Activated naive CD8-positive, alpha-beta T cell treated with anti-CD3 and anti-CD28 coated beads, Interleukin-2, amount 10 ng/mL, durations not matched to agents 7 days and 5 days (primary cell): ENCODE measurements around the gene AHDC1. TPM values are rescaled to one million over a fixed set of nuclear protein-coding genes. Genes with fewer than 3 reads are reported as not detected.
"Not testable (repeated sequence)": the region's sequence is repeated elsewhere in the genome, so short reads cannot be mapped to it uniquely, and the experiment has no call there.

Source experiments
- ATAC-seq: fragments of 150-1000 bp; cut with Tn5 transposase; one replicate; pipeline ENCODE4 v1.10.0; 2021; ENCODE audit warnings: low read depth, moderate library complexity
- POLR2A ChIA-PET: fragments of 350-600 bp; sonication (Branson Sonifier 250); formaldehyde crosslinking; loops from one replicate; lab custom pipeline; 2021; ENCODE audit warnings: antibody characterized with exemption; lab: Charles Lee
- DNase-seq: peaks from one replicate; pipeline ENCODE4 v3.0.0; 2021
- H3K27ac Mint-ChIP-seq: one replicate; pipeline ENCODE4 v1.8.0; 2022; ENCODE audit warnings: mild to moderate bottlenecking, mixed read lengths
- H3K27me3 Mint-ChIP-seq: one replicate; pipeline ENCODE4 v1.8.0; 2022; ENCODE audit warnings: mild to moderate bottlenecking, moderate library complexity, mixed read lengths
- H3K36me3 Mint-ChIP-seq: one replicate; pipeline ENCODE4 v1.8.0; 2021; ENCODE audit warnings: mild to moderate bottlenecking, mixed read lengths
- H3K4me1 Mint-ChIP-seq: one replicate; pipeline ENCODE4 v1.8.0; 2021; ENCODE audit warnings: mixed read lengths
- H3K4me3 Mint-ChIP-seq: one replicate; pipeline ENCODE4 v1.8.0; 2022; ENCODE audit warnings: mild to moderate bottlenecking, moderate library complexity, mixed read lengths
- H3K9me3 Mint-ChIP-seq: one replicate; pipeline ENCODE4 v1.8.0; 2021; ENCODE audit warnings: mixed read lengths
- total RNA-seq, 2 experiments: library from RNA; stranded (reverse); gene quantifications; one replicate each; pipeline ENCODE4 v1.2.3, GENCODE V29; 2021

The AHDC1 gene
- total RNA-seq, 2 experiments from 2014 or later, result 21.6 to 22.2 TPM

DNA sequence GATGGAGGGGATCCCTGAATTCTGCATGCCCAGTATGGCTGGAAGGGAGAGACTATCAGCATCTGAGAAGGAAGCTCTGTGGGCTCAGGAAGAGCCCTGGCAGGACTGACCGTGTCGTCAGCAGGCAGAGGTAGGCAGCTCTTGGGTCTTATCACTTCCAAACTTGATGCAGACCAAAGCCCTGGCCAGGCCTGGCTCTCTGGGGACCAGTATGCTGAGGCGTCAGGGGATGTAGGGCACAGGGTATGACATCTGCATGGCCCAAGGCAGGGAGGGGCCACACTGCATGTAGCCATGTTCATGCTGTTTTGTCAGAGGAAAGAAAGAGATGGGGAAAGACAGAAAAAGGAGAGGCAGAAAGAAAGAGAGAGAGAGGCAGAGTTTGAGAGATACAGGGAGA lies 24.8 kb upstream of the AHDC1 start:
- POLR2A ChIA-PET, result interaction anchor here (1.4 to 1.8 kb wide), 3 partner anchors 11 to 43 kb away, joined by 3 to 11 read pairs (median 8); partner anchors contain the start of gene IFI6
- Mint-ChIP-seq H3K27me3 (peaks cover 7% of the 10 kb centered on the region), H3K9me3 (no peaks in the 10 kb centered on the region), H3K4me1 (peaks cover 47% of the 10 kb centered on the region), H3K36me3 (no peaks in the 10 kb centered on the region), H3K27ac (peak overlapping the region; percentile 13), H3K4me3 (no peak overlapping the region)
- ATAC-seq (no peak), DNase-seq (no peak)

- H3K9me3 Mint-ChIP-seq, H3K27me3 Mint-ChIP-seq, H3K36me3 Mint-ChIP-seq, DNase-seq, ATAC-seq, H3K27ac Mint-ChIP-seq, H3K4me3 Mint-ChIP-seq: not testable (repeated sequence)
- peaks cover 44% of the 10 kb centered on the region for H3K4me1 Mint-ChIP-seq
- POLR2A ChIA-PET, result interaction anchor here (0.6 to 1.8 kb wide), 2 partner anchors 10 to 50 kb away, joined by 3 to 8 read pairs; no protein-coding TSS in a partner anchor
Measured at GRCh38 chr1:27627733-27628132, 23.8 kb upstream of the AHDC1 start.

- Mint-ChIP-seq H3K4me3 (no peak overlapping the region), H3K27me3 (peaks cover 7% of the 10 kb centered on the region), H3K9me3 (no peaks in the 10 kb centered on the region), H3K36me3 (no peaks in the 10 kb centered on the region), H3K27ac (no peak overlapping the region), H3K4me1 (peaks cover 40% of the 10 kb centered on the region)
- no peak for ATAC-seq
- DNase-seq, result no peak
- POLR2A ChIA-PET, result no interaction called here
Measured at GRCh38 chr1:27627061-27627460, 23.1 kb upstream of the AHDC1 start.

- POLR2A ChIA-PET, result interaction anchor here (0.6 to 1.5 kb wide), 2 partner anchors 18 to 94 kb away, joined by 3 to 4 read pairs; no protein-coding TSS in a partner anchor
- Mint-ChIP-seq H3K4me1 (peaks cover 33% of the 10 kb centered on the region), H3K27me3 (peaks cover 7% of the 10 kb centered on the region), H3K27ac (peak overlapping the region; percentile 11), H3K4me3 (no peak overlapping the region), H3K36me3 (no peaks in the 10 kb centered on the region), H3K9me3 (no peaks in the 10 kb centered on the region)
- DNase-seq (no peak), ATAC-seq (no peak)
Measured at GRCh38 chr1:27626031-27626935, 22.3 kb upstream of the AHDC1 start.

- DNase-seq, result no peak
- peaks cover 24% of the 10 kb centered on the region for H3K4me1 Mint-ChIP-seq
- H3K27me3 Mint-ChIP-seq, result peaks cover 4% of the 10 kb centered on the region
- H3K36me3 Mint-ChIP-seq, result no peaks in the 10 kb centered on the region
- POLR2A ChIA-PET, result interaction anchor here (0.6 to 1.5 kb wide), 2 partner anchors 16 to 33 kb away, joined by 4 read pairs; no protein-coding TSS in a partner anchor
- ATAC-seq, result no peak
- no peaks in the 10 kb centered on the region for H3K9me3 Mint-ChIP-seq
- H3K4me3 Mint-ChIP-seq, result no peak overlapping the region
- H3K27ac Mint-ChIP-seq, result no peak overlapping the region
Measured at GRCh38 chr1:27624467-27625178, 20.7 kb upstream of the AHDC1 start.

DNA sequence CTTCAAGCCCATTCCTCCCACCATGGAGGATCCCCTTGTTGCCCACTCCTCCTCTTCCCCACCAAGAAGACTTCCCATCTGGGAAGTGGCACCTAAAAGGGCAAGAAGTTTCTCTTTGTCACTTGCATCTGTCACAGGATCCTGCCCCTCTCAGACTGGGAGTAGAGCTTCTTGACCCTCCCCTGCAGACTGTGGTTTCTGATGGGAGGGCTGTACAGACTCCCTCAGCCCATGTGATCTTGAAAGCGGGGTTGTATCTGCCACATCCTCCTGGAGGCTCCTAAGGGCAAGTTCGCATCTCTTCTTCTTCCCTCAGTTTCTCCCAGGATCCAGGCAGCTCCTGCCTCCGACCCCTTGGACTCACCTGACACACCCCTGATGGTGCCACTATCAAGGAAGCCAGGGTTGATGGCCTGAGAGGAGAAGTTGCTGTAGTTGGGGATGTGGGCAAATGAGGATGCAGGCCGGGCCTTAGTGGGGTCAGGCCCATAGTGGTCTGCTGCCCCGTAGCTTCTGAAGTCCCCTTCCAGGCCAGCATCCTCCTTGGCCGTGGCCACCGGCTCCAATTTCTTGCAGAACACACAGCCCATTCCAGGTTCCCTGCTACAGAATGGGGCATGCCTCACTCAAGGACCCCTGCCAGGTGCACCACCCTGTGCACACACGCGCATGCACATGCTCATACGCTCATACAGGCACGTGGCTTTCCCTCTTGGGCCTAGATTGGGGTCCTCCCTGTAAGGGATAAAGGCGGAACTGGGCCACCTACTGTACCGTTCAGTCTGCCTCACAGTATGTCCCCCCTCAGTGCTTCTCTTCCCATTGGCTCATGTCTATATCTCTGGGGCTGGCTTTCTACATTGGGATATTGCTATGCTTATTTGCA lies 19.6 kb upstream of the AHDC1 start:
- peak overlapping the region; percentile 56 for H3K4me3 Mint-ChIP-seq
- no peaks in the 10 kb centered on the region for H3K36me3 Mint-ChIP-seq
- no peak for DNase-seq
- POLR2A ChIA-PET, result interaction anchor here (0.6 to 1.3 kb wide), 2 partner anchors 34 to 39 kb away, joined by 3 to 4 read pairs; no protein-coding TSS in a partner anchor
- H3K9me3 Mint-ChIP-seq, result no peaks in the 10 kb centered on the region
- peaks cover 21% of the 10 kb centered on the region for H3K4me1 Mint-ChIP-seq
- no peaks in the 10 kb centered on the region for H3K27me3 Mint-ChIP-seq
- H3K27ac Mint-ChIP-seq, result peak overlapping the region; percentile 79
- peak; percentile 80 for ATAC-seq

GRCh38 chr1:27622828-27623227 lies 18.9 kb upstream of the AHDC1 start:
- H3K36me3 Mint-ChIP-seq, result no peaks in the 10 kb centered on the region
- H3K4me1 Mint-ChIP-seq, result peaks cover 28% of the 10 kb centered on the region
- no peaks in the 10 kb centered on the region for H3K27me3 Mint-ChIP-seq
- no peak for DNase-seq
- no peaks in the 10 kb centered on the region for H3K9me3 Mint-ChIP-seq
- peak overlapping the region; percentile 56 for H3K4me3 Mint-ChIP-seq
- ATAC-seq, result no peak
- POLR2A ChIA-PET, result interaction anchor here (1.3 kb wide), 1 partner anchor 40 kb away, joined by 3 read pairs; no protein-coding TSS in a partner anchor
- H3K27ac Mint-ChIP-seq, result no peak overlapping the region

- H3K9me3 Mint-ChIP-seq, result no peaks in the 10 kb centered on the region
- no peaks in the 10 kb centered on the region for H3K27me3 Mint-ChIP-seq
- ATAC-seq (no peak), DNase-seq (no peak)
- H3K4me3 Mint-ChIP-seq, result no peak overlapping the region
- POLR2A ChIA-PET, result interaction anchor here (0.7 to 1.2 kb wide), 3 partner anchors 10 to 67 kb away, joined by 3 to 6 read pairs (median 4); partner anchors contain the start of gene IFI6
- H3K4me1 Mint-ChIP-seq, result peaks cover 35% of the 10 kb centered on the region
- H3K27ac Mint-ChIP-seq, result no peak overlapping the region
- H3K36me3 Mint-ChIP-seq, result no peaks in the 10 kb centered on the region
Measured at GRCh38 chr1:27621051-27621920, 17.3 kb upstream of the AHDC1 start.

- not testable (repeated sequence) for H3K4me3 Mint-ChIP-seq, ATAC-seq, H3K36me3 Mint-ChIP-seq, H3K27me3 Mint-ChIP-seq, H3K9me3 Mint-ChIP-seq, DNase-seq
- Mint-ChIP-seq H3K4me1 (peaks cover 34% of the 10 kb centered on the region), H3K27ac (peak overlapping the region; percentile 62)
- POLR2A ChIA-PET, result interaction anchor here (1.2 kb wide), 1 partner anchor 11 kb away, joined by 4 read pairs; no protein-coding TSS in a partner anchor
Measured at GRCh38 chr1:27619782-27620438, 16.0 kb upstream of the AHDC1 start.

DNA sequence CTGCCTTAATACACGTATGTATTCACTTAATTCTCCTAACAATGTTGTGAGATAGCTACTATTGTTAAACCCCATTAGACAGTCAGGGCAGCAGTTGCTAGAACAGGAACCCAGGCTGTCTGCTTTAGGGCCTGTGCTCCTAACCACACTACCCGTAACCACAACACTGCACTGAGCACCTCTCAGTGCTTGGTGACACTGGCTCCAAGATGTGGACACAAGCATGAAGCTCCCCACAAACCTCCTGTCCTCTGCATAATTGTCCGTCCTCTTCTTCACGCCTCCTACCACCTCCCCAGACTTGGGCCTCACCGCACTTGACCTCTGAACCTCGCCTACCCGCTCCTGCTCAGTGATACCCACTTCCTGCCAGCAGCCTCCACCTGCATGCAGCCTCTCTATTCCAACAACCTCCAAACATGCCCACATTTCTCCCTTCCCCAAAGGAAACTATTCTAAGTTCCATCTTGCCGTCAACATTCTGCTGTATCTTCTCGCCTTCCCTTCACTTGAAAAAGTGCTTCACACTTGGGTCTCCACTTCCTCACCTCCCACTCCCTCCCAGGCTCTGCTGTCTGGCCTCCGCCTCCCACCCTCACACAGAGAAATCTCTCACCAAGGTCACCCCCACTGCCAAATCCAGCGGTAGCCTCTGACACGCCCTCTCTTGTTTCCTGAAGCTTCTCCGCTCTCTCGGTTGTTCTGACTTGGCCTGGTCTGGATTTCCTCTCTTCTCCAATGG lies 14.6 kb upstream of the AHDC1 start:
- Mint-ChIP-seq H3K4me1 (peaks cover 37% of the 10 kb centered on the region), H3K4me3 (peak overlapping the region; percentile 66), H3K27me3 (no peaks in the 10 kb centered on the region), H3K36me3 (no peaks in the 10 kb centered on the region), H3K9me3 (no peaks in the 10 kb centered on the region), H3K27ac (peak overlapping the region; percentile 88)
- POLR2A ChIA-PET, result interaction anchor here (1.0 to 5.9 kb wide), 7 partner anchors 10 to 277 kb away, joined by 3 to 46 read pairs (median 6); partner anchors contain the start of gene SYTL1
- ATAC-seq (peak; percentile 92), DNase-seq (no peak)

DNA sequence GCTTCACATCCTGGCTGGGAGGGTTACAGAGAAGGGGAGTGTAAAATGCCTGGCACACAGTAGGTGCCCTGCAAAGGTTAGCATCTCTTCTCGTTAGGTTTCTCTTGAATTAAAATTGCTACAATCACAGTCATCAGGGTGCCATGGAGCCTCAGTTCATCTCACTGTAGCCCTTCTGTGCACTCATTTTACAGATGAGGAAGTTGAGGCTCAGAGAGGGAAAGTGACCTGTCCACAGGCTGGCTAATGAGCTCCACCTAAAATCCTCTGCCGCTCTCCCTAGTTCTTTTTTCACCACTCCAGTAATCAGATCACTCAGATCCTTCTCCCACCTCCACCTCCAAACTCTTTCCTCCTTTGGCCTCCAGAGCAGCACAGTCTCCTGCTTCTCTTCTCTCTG lies 13.5 kb upstream of the AHDC1 start:
- POLR2A ChIA-PET, result interaction anchor here (1.0 to 5.9 kb wide), 5 partner anchors 9 to 49 kb away, joined by 3 to 46 read pairs (median 8); no protein-coding TSS in a partner anchor
- no peaks in the 10 kb centered on the region for H3K27me3 Mint-ChIP-seq
- peak overlapping the region; percentile 66 for H3K4me3 Mint-ChIP-seq
- H3K9me3 Mint-ChIP-seq, result no peaks in the 10 kb centered on the region
- DNase-seq, result no peak
- H3K4me1 Mint-ChIP-seq, result peaks cover 30% of the 10 kb centered on the region
- ATAC-seq, result no peak
- peak overlapping the region; percentile 88 for H3K27ac Mint-ChIP-seq
- no peaks in the 10 kb centered on the region for H3K36me3 Mint-ChIP-seq
